SK-N-MC (cell line): ENCODE results near the gene ACTR3C.

Source experiments
- EZH2 ChIP-seq: fragments of 200-600 bp; sonication (generic); IDR thresholded peaks from one replicate; pipeline ENCODE4 v1.6.1; 2017; ENCODE audit warnings: antibody characterized with exemption
- FOXP2 ChIP-seq: optimal IDR thresholded peaks from 2 replicates; pipeline ENCODE3; 2011; ENCODE audit warnings: mild to moderate bottlenecking, moderate library complexity; ENCODE audit not compliant: insufficient read depth; ENCODE audit errors: extremely low read length, control extremely low read depth
- POLR2AphosphoS5 ChIP-seq: IDR thresholded peaks from 2 replicates; pipeline ENCODE4 v1.6.1; 2012; ENCODE audit warnings: mild to moderate bottlenecking, low read depth, low read length, borderline replicate concordance

GRCh38 chr7:150308575-150308974, 14.8 kb downstream of the ACTR3C start:
- no peak for TF ChIP-seq POLR2AphosphoS5
- no peak for TF ChIP-seq EZH2
- no peak for TF ChIP-seq FOXP2
